Neural progenitor cell (in vitro differentiated cells): ENCODE data around the gene PLXNC1.

Source experiments
- CTCF ChIP-seq: fragments of 200-600 bp; sonication (generic); IDR thresholded peaks from 2 replicates; pipeline ENCODE4 v1.5.1; 2017; ENCODE audit warnings: antibody characterized with exemption, mild to moderate bottlenecking
- EZH2 ChIP-seq: fragments of 200-600 bp; sonication (generic); IDR thresholded peaks from 2 replicates; pipeline ENCODE4 v1.6.1; 2017; ENCODE audit warnings: antibody characterized with exemption, mild to moderate bottlenecking, moderate library complexity

- TF ChIP-seq EZH2 = no peak
- peak; percentile 5 for TF ChIP-seq CTCF
Observed at GRCh38 chr12:94261119-94261518, 112.7 kb downstream of the PLXNC1 start.
